DMS114 treated with DMSO at 0.1 percent for 48 hours (cell line): Measurements from ENCODE around the gene TSR1.
"Not testable (repeated sequence)": the region's sequence is repeated elsewhere in the genome, so short reads cannot be mapped to it uniquely, and the experiment has no call there.

ENCODE experiments used
- DNase-seq: peaks from one replicate; lab custom pipeline; 2025; ENCODE audit not compliant: unreplicated experiment; lab: John Stamatoyannopoulos, UW

Gene TSR1

DNA sequence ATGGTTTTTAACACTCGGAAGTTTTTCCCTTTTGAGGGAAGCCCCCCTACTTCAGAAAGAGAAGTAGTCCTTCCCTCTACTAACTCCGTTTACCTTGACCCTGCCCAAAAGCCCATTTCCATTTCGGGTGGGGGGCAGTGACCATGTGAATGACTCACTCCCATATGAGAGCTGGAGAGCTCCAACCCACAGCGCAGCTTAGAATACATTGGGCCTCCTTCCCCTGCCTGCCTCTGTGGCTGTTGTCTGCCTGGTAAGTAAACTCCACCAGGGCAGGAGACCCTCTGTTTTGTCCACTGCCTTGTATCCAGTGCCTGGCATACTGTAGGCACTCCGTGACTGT is 2.0 kb upstream of the TSR1 start:
- no peak for DNase-seq

DNA sequence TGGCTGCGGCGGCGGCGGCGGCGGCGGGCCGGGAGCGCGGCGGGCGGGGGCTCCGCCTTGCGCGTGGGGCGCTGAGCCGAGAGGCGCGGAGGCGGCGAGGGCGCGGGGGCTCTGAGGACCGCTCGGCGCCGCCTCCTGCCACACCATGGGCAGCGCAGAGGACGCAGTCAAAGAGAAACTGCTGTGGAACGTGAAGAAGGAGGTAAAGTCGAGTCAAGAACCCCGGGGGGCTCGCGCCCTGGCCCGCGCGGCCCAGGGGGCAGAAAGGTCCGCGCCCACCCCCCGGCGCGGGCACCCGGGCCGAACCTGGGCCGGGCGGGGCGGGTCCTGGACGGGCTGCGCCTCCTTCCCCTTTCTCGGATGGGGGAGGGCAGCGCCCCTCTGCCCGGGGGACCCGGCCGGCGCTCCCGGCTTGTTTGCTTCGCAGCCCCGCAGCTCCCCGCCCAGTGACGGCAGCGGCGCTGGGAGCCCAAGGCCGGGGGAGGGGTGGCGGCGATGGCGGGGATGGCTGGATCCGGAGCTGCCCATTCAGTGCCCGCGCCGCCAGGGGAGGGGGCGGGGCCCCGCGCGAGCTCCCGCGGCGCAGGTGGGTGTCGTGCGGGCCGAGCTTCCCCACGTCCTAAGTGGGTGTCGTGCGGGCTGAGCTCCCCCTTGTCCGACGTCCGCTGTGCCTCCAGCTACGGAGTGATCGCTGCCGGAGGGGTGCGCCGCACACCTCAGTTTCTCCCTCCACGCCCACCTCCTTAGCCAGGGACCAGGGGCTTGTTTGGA is 1.5 kb upstream of the TSR1 start:
- no peak for DNase-seq

DNA sequence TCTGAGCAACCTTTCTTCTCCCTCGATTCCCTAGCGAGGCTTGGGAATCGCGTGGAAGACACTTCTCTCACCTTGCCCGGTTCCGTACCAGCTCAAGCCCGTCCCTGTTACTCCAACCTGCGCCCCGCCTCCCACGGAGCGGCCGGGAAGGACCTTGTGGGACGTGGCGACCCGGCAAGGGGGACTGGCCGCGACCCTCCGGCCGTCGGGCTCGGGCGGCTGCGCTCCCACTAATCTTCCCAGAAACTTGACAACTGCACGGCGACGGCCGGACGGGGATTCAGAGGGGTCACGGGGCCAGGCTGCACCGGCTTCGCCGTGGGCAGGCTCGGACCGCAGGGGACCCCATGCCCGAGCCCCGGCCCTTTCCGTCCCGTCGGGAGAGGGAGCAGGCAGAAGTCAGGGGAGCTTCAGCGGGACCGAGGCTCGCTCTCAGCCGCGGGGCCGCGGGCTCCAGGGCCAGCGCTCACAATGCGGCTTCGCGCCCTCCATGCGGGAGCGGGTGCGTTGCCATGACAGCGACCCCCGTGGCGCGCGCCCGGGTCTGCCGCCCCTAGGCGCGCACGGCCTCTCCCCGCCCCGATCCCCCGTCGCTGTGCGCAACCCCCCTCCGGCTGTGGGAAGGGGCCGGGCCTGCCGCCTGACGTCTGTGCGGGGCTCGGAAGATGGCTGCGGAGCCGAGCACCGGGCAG is 741 bp upstream of the TSR1 start, which contains the start of gene SGSM2:
SGSM2 (plus strand) TSS at position 650 of the 692 bp plus-strand sequence. CDS start 188 bp downstream, outside the sequence.
- peak; percentile 38 for DNase-seq

DNA sequence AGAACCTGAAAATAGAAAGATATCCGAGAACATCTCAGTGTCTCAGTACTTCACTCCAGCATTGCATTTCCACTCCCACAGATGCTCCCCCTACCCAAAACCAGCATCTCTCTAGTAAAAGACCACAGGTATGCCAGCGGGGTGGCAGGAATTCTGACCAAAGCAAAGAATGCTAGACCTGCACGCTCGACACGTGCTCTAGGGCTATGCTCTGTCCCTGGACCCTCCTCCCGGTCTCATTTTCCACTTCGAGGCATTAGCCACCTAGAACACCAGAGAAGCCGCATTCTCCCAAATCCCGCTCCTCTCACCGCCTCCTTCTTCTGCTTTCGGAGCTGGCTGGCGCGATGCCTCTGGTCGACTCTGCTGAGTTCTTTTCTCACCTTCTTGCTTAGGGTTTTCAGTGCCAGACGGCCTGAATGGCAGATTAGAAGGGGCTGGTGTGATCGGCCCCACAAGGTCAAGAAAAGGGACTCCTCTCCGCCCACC is 487 bp downstream of the TSR1 start:
- no peak for DNase-seq

DNA sequence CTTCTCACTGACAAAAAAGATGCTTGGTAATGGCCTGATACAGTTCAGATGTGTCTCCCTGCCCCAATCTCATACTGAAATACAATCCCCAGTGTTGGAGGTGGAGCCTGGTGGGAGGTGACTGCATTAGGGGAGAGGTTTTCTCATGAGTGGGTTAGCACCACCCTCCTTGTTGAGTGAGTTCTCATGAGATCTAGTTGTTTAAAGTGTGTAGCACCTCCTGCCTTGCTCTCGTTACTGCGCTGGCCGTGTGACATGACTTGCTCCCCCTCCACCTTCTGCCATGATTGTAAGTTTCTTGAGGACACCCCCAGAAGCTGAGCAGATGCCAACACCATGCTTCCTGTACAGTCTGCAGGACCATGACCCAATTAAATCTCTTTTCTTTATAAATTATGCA is 5.0 kb downstream of the TSR1 start:
- no peak for DNase-seq

DNA sequence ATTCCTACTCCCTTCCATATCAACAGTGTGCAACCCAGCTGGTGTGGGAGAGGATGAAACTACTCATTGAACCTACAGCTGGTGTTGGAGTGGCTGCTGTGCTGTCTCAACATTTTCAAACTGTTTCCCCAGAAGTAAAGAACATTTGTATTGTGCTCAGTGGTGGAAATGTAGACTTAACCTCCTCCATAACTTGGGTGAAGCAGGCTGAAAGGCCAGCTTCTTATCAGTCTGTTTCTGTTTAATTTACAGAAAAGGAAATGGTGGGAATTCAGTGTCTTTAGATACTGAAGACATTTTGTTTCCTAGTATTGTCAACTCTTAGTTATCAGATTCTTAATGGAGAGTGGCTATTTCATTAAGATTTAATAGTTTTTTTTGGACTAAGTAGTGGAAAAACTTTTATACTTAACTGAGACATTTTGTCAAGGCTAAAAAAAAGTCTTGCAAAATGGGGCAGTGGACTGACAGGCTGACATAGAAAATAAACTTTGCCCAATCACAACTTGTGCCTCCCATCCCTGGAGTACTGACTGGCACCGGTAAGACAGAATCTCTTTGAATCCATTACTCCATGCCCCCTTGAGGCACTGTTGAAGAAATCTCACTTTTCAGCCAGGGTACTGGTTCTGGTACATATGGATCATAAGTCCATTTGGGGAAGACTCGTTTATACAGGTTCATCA is 12.5 kb downstream of the TSR1 start:
- DNase-seq = no peak

DNA sequence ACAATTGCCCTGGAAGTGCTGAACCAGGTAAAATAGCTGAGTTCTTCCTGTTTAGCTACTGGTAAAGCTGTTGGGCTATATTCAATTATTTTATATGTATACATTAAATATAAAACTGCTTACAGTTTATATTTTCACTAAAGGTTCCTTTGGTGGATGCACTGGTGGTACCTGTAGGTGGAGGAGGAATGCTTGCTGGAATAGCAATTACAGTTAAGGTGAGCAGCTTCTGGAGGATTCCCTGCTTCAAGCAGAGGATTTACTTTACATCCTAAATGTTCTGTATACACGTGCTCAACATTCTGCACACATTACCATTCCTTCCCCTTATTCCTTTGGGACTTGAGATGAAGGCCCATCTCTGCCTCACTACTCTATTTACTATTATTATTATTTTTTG is 14.9 kb downstream of the TSR1 start:
- DNase-seq = no peak

DNA sequence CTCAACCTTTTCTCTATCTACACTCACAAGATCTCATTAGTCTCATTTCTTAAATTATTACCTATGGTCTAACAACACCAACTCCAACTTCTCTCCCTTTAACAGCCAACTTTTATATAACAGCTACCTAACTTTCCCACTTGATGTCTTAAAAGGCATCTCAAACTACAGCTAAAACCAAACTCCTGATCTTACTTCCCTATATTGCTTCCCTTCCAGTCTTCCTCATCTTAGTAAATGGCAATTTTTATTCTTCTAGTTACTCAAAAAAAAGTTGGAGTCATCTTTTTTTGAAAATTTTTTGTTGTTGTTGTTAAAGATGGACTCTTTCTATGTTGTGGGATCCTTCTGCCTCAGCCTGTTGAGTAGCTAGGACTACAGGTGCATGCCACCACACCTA is 17.2 kb downstream of the TSR1 start:
- no peak for DNase-seq

DNA sequence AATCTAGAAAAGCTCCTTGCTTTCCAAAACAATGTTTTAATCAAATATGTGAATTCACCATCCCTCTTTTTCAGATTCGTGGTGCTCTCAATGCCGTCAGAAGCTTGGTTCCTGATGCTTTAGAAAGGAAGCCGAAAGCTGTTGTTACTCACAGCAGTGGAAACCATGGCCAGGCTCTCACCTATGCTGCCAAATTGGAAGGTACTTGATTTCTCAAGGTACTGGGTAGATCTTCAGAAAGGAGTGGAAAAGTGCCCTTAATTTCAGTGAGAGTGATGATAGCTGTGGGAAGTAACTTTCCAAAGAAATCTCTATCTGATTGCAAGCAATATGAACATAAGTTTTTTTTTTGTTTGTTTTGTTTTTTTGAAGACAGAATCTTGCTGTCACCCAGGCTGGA is 18.5 kb downstream of the TSR1 start:
- no peak for DNase-seq

DNA sequence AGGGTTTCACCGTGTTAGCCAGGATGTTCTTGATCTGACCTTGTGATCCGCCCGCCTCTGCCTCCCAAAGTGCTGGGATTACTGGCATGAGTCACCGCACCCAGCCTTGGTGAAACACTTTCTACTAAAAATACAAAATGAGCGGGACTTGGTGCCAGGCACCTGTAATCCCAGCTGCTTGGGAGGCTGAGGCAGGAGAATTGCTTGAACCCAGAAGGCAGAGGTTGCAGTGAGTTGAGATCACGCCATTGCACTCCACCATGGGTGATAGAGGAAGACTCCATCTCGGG is 19.4 kb downstream of the TSR1 start:
- not testable (repeated sequence) for DNase-seq

DNA sequence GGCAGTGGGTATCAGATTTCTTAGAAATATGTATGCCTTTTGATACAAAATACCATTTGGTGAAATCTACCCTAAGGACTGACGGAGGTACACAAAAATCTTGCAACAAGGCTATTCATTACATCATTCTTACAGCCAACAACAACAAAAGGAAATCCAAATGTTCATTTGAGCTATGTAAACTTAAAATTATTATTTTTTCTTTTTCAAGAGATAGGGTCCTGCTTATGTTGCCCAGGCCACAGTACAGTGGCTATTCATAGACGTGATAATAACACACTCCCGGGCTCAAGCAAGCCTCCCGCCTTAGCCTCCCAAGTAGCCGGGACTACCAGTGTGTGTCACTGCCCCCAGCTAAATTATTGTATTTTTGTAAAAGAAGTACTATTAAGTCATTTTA is 23.5 kb downstream of the TSR1 start:
- no peak for DNase-seq

DNA sequence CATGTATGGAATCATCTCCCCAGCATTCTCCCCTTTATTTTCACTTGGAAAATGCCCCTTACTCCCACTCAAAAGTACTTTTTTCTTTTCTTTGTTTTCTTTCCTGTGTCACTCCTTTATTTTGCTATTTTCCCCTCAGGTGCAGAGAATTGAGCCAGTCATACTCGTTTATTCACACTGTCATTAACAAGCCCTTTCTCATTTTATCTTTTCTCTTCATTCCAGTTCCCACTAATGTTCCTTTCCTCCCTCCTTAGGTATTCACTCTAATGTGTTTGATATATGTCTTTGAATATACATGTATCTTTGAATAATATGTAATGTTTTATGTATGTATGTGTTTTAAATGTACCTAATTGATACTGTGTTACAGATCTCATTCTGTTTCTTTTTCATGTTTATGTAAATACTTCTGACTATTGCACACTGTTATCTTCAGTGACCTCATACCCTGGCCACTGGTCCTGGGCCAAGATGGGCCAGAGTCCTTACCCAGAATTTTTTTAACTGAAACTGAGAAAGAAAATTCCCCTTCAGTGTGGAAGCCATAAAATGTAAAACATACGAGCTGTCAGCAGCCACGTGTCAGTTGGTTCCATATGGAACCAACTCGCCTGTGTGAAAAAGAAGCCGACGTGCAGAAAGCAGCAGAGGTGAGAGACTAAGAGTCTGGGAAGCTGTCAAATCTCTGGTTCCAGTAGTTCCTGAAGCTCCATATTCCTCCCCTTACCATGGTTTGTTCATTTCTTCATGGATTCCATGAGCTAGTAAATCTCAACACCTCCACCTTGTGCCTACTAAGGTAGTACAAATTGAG is 26.7 kb downstream of the TSR1 start:
- no peak for DNase-seq

DNA sequence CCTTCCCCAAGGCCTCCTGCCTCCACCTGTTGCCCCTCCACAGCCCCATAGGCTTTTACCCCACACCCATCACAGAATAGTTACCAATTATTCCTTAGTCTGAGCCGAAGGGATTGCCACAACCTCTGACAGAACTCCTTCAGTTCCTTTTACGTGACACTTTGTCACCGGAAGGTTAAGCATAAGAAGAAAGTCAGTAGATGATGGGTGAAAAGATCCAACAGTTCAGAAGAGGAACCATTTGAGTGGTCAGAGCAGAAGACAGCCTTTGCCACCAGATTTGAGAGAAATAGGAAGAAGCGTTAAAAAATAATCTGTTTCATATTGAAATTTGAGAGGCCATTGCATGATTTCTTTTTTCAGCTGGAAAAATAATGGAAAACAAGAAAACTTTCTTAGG is 31.3 kb downstream of the TSR1 start:
- DNase-seq = no peak

DNA sequence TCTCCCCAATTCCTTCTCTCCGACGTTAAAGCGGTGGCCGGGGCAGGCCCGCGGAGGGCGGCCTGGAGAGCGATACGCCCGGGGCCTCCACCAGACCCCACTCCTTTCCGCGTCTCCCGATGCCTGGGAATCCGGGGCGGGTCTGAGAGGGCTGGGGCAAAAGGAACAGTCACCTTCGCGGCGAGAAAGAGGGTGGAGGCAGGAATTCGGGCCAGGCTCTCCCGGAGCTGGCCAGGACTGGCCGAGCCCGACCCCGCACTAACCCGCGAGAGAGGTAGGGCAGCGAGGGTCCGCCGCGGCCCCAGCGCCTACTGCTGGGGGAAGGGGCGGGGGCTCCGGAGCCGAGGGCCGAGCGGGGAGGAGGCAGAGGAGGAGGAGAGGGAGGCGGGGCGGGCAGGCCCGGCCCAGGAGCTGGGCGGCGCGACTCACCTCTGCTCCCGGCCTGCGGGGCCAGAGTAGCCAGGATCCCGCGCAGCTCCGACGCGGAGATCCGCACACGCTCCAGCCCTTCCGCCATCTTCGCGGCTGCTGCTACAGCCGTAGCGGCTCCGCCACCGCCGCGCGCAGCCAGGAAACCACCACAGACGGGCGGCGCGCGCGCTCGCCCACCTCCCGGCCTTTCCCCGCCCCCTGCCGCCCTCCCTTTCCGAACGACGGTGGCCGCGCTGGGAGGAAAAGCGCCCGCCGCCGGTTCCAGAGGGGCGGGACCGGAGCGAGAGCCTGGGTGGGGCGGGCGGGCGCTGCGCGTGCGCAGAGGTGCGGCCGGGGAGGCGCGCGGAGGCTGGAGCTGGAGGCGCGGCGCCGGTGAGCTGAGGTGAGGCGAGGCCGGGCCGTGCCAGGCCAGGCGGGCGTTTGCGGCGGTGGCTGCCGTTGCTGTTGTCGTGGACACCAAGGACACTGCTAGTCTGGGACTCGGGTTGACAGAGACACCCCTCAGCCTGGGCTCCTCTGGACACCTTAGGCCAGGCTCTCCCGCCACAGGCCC is 32.8 kb downstream of the TSR1 start, which contains the start of the genes SMG6 and SRR:
SMG6 (minus strand) TSS at position 582 of the 985 bp plus-strand sequence; CDS start at position 517, 65 bp downstream.
SRR (plus strand) TSS at position 747 of the 985 bp plus-strand sequence. CDS start 11,611 bp downstream, outside the sequence.
- DNase-seq = peak; percentile 73

DNA sequence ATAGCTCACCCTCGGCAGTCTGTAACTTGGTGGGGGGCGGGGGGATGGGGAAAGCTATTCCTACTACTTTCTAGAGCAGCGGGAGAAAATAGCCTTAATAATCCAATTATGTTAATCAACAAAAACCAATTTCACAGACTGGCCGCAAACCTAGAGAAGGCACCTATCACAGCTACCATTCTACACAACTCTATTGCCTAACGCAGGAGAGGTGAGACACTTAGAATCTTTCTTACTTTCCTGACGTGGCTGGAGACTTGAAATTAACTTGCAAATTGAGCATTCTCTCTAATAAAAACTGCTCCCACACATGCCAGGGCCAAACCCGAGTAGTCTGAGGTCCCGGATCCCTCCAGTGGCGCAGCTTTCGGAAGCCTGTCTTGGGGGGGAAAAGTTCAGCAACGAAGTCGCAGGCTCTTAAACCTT is 33.5 kb downstream of the TSR1 start:
- no peak for DNase-seq

DNA sequence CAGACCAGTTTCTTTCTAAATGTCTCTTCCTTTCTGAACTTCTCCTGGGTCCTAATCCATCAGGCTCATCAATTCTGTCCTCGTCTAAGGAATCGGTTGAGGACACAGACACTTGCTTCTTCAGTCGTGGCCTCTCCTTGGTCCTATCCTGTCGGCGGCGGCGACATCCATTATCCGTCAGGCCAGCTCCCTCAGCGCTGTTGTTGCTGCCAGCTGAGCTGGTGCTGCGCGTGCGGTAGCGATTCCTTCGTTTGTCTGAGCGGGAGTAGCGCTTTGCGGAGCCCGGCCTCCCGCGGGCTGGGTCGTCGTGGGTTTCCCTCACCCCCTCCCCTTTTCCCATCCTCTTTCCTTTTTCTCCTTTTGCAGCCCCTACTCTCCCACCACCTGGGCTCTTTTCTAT is 36.5 kb downstream of the TSR1 start:
- no peak for DNase-seq

DNA sequence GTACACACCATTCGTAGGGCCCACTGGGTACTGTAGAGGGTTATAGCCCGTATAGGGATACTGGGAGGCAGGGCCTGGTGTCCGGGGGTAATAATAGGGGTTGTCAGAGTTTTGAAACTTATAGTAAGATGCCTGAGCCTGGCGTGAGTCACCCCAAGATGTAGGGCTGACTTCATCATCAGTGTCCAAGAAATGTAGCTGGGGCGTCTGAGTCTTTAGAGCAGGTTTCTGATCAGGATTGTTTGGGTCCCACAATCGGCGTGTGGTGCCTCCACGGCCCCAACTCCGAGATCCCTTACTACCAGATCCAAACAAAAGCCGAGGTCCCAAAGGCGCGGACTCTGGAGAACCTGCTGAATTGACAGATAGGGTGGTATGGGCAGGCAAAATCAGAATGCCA is 37.1 kb downstream of the TSR1 start:
- no peak for DNase-seq

DNA sequence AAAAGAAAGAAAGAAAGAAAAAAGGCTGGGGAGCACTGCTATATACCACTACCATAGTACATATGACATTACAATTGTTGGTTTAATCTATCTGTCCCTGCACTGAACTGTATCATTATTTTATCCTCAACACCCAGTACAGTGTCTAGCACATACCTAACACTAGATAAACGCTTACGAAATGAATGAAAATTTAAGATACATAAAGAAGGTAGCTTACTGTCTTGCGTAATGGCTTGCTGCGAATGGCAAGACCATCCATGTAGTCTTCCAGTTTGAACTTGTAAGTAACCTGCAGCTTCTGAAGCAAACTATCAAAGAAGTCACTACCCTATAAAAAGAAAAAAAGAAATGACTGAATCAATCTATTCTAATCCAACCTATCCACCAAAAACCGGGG is 39.2 kb downstream of the TSR1 start:
- no peak for DNase-seq

DNA sequence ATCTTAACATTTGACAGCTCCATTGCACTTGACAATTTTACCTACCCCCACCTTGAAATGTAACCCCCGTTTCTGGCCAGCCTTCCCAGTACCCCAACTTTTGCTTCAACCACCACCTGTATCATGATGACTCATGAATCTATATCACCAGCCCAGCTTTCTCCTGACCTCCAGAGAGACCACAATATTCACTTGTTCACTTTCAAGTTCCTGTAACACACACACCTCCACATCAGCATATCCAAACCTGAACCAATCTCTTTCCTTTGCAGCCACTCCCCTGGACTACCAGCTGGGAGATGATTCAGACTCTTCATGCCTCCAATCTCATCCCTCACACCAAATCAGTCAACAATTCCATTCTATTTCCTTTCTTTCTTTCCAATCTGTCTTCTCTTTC is 40.7 kb downstream of the TSR1 start:
- DNase-seq = no peak

DNA sequence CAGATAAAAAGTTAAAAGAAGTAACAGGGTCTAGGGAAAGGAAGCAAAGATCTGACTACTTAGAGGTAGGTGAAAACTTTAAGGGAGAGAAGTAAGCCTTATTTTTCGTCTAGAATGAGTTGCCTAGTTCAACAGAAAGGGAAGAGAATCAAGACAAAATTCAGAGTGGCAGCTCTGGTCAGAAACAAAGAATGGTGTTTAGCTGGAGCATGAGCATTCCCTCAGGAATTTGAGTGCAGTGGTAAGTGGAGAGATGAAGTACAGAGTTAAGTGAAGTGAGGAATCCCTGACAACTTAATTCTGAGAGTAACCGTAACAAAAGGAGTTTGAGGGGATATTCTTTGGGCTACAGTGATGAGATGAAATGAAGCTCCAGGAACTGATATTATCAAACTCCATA is 44.2 kb downstream of the TSR1 start:
- DNase-seq = no peak
